ENCODE results near the gene SYPL1.

DNA sequence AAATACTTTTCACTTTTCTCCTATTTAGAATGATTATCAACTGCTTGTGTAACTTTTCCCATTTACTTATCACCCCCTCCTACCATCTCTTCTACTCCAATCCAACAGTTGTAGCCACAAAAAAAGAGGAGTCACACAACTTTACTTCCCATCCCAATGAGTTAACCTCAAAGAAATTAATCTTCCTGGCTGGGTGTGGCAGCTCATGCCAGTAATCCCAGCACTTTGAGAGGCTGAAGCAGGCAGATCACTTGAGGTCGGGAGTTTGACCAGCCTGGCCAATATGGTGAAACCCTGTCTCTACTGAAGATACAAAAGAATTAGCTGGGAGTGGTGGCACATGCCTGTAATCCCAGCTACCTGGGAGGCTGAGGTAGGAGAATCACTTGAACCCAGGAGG, 19.9 kb downstream of the SYPL1 start:
- TF ChIP-seq, protein P1, sequence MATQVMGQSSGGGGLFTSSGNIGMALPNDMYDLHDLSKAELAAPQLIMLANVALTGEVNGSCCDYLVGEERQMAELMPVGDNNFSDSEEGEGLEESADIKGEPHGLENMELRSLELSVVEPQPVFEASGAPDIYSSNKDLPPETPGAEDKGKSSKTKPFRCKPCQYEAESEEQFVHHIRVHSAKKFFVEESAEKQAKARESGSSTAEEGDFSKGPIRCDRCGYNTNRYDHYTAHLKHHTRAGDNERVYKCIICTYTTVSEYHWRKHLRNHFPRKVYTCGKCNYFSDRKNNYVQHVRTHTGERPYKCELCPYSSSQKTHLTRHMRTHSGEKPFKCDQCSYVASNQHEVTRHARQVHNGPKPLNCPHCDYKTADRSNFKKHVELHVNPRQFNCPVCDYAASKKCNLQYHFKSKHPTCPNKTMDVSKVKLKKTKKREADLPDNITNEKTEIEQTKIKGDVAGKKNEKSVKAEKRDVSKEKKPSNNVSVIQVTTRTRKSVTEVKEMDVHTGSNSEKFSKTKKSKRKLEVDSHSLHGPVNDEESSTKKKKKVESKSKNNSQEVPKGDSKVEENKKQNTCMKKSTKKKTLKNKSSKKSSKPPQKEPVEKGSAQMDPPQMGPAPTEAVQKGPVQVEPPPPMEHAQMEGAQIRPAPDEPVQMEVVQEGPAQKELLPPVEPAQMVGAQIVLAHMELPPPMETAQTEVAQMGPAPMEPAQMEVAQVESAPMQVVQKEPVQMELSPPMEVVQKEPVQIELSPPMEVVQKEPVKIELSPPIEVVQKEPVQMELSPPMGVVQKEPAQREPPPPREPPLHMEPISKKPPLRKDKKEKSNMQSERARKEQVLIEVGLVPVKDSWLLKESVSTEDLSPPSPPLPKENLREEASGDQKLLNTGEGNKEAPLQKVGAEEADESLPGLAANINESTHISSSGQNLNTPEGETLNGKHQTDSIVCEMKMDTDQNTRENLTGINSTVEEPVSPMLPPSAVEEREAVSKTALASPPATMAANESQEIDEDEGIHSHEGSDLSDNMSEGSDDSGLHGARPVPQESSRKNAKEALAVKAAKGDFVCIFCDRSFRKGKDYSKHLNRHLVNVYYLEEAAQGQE (IDR thresholded peaks at IDR 0.05; ENCODE audit: insufficient read depth in 1 of 2, low read depth in 2 of 2, low read length in 2 of 2) = no peak
- TF ChIP-seq POLR2AphosphoS5 (IDR thresholded peaks at IDR 0.05; ENCODE audit: low read depth, low read length) = no peak
- no peak for TF ChIP-seq TAF1 (IDR thresholded peaks at IDR 0.05; ENCODE audit: borderline replicate concordance, insufficient read depth, low read length)
- no peak for TF ChIP-seq SIN3A (IDR thresholded peaks at IDR 0.05; ENCODE audit: borderline replicate concordance, insufficient read depth, low read length)

Measured in PFSK-1 (cell line).